ENCODE measurements around the gene CSTF1. TPM values are rescaled to one million over a fixed set of nuclear protein-coding genes. Genes with fewer than 3 reads are reported as not detected.

CSTF1 gene
- total and polyA plus RNA-seq, 2 of the 4 experiments (the other 2 are of a cell fraction) = 48.8 to 105 TPM

DNA sequence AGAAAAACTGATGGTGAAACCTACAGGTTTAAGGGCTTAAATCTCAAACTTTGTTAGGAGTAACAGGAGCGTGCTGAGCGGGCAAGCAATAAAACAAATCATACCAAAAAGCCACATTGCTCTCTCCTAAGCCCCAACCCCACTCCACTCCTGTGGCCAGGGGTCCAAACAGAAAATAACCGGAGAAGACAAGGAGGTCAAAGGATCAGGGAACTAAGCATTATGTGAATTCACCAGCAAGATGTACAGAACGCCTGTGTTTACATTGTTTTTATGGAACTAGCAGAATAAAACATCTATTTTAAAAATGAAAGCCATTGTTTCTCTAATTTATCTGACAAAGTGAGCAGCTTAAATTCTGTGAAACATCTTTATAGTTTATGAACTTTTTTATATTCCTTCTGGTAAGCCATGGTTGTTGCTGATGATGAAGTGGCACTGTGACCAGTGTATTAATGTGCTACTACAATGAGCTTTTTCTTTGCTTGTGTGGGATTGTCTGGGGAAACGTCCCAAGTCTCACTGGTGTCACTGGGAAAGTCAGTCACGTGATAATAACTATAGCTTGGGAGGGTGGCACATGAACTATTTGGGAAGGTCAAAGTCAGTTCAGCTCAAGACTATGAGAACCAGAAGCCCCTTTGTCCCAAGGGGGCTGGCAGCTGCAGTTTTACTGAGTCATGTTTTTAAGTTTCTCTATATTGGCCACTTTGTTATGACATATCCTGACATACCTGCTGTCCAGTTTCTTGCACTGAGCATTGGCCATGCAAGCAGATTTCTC is 23.9 kb upstream of the CSTF1 start:
- Histone ChIP-seq H3K9me1 (ENCODE audit: insufficient read depth, low read length) (peaks cover 4% of the 10 kb centered on the region; the same call in 1 of the 2 replicates), H3K18ac (ENCODE audit: low read depth, low read length) (no peak overlapping the region), H3K36me3 (ENCODE audit: control insufficient read depth, insufficient read depth, low read length) (peaks cover 27% of the 10 kb centered on the region), H2AFZ (replicated peaks; ENCODE audit: low read length, poor library complexity) (no peak overlapping the region), H3K4me1 (ENCODE audit: control insufficient read depth, insufficient read depth, low read length) (no peaks in the 10 kb centered on the region), H3K14ac (replicated peaks; ENCODE audit: low read depth, low read length) (no peak overlapping the region), H3K4ac (ENCODE audit: low read depth, low read length) (no peak overlapping the region), H3K79me1 (ENCODE audit: low read depth in 1 of 2, low read length in 2 of 2) (peaks cover 25 to 27% of the 10 kb centered on the region in 2 experiments), H2BK120ac (ENCODE audit: low read depth, low read length) (no peak overlapping the region), H3K56ac (ENCODE audit: extremely low read depth, insufficient read depth, low read length) (no peak overlapping the region), H2AK9ac (replicated peaks; ENCODE audit: low read depth, low read length, poor library complexity) (no peak overlapping the region), H3K9me3 (ENCODE audit: control insufficient read depth, insufficient read depth, low read length) (no peaks in the 10 kb centered on the region), H3K23ac (ENCODE audit: low read depth, low read length) (no peak overlapping the region), H4K5ac (ENCODE audit: low read depth, low read length) (no peak overlapping the region), H2BK15ac (ENCODE audit: low read depth, low read length) (no peak overlapping the region), H2AK5ac (ENCODE audit: low read depth, low read length) (no peak overlapping the region), H3K4me2 (ENCODE audit: low read depth, low read length) (no peak overlapping the region), H3K27ac (ENCODE audit: insufficient read depth, low read length) (no peak overlapping the region), H4K91ac (ENCODE audit: insufficient read depth, low read depth, low read length) (no peak overlapping the region), H4K20me1 (ENCODE audit: insufficient read depth, low read length) (no peaks in the 10 kb centered on the region), H2BK5ac (ENCODE audit: low read depth, low read length, poor library complexity, severe bottlenecking) (no peak overlapping the region), H4K8ac (ENCODE audit: low read depth in 2 of 2, low read length in 2 of 2) (no peak overlapping the region), H3K27me3 (ENCODE audit: control insufficient read depth, insufficient read depth, low read length) (no peaks in the 10 kb centered on the region), H3K4me3 (ENCODE audit: insufficient read depth, low read depth, low read length) (no peak overlapping the region), H3K9ac (ENCODE audit: low read depth, low read length) (no peak overlapping the region), H2BK20ac (ENCODE audit: low read depth, low read length) (no peak overlapping the region)
- intact Hi-C loops (cut with micrococcal nuclease) = no loop called here
- dilution Hi-C loops (cut with HindIII; ENCODE audit: low sequenced_read_pairs, unreplicated experiment) = no loop called here
- no TSS peak for BruUV-seq (replicated peaks)
- WGBS, 2 experiments (ENCODE audit: extremely low coverage in 2 of 2, insufficient read length in 1 of 2) = no CpG with 5 or more reads among the region's 6 CpGs
- no peak for DNase-seq
- ChIA-PET POLR2A (ENCODE audit: unreplicated experiment) (no interaction called here), CTCF (interaction anchor here (1.2 kb wide), 1 partner anchor 13 kb away, joined by 3 read pairs; no protein-coding TSS in a partner anchor)
- in situ Hi-C loops (cut with MboI; ENCODE audit: low sequenced_read_pairs) = loop anchor here (25.0 kb wide), 1 partner anchor 419 kb away; no protein-coding TSS in a partner anchor
- no peak; the same call in 1 of the 2 replicates for ATAC-seq (ENCODE audit: low read depth)
- TF ChIP-seq, protein P1, sequence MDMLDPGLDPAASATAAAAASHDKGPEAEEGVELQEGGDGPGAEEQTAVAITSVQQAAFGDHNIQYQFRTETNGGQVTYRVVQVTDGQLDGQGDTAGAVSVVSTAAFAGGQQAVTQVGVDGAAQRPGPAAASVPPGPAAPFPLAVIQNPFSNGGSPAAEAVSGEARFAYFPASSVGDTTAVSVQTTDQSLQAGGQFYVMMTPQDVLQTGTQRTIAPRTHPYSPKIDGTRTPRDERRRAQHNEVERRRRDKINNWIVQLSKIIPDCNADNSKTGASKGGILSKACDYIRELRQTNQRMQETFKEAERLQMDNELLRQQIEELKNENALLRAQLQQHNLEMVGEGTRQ (IDR thresholded peaks at IDR 0.05; ENCODE audit: low read depth, low read length) = no peak
- no peak for TF ChIP-seq RAD21 (IDR thresholded peaks at IDR 0.05; ENCODE audit: low read length)
- no peak for TF ChIP-seq NFE2L2 (IDR thresholded peaks at IDR 0.05; ENCODE audit: low read depth, low read length)
- TF ChIP-seq MAFK (IDR thresholded peaks at IDR 0.05; ENCODE audit: low read depth, low read length) = no peak
- no peak for TF ChIP-seq FOS (IDR thresholded peaks at IDR 0.05; ENCODE audit: low read depth, low read length)
- no peak for TF ChIP-seq CEBPB (IDR thresholded peaks at IDR 0.05; ENCODE audit: low read depth, low read length)
- no peak for TF ChIP-seq MXI1 (IDR thresholded peaks at IDR 0.05; ENCODE audit: borderline replicate concordance, low read depth, low read length)
- TF ChIP-seq, protein P2, sequence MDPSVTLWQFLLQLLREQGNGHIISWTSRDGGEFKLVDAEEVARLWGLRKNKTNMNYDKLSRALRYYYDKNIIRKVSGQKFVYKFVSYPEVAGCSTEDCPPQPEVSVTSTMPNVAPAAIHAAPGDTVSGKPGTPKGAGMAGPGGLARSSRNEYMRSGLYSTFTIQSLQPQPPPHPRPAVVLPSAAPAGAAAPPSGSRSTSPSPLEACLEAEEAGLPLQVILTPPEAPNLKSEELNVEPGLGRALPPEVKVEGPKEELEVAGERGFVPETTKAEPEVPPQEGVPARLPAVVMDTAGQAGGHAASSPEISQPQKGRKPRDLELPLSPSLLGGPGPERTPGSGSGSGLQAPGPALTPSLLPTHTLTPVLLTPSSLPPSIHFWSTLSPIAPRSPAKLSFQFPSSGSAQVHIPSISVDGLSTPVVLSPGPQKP (IDR thresholded peaks at IDR 0.05; ENCODE audit: borderline replicate concordance, low read depth, low read length) = no peak
- TF ChIP-seq, protein P3, sequence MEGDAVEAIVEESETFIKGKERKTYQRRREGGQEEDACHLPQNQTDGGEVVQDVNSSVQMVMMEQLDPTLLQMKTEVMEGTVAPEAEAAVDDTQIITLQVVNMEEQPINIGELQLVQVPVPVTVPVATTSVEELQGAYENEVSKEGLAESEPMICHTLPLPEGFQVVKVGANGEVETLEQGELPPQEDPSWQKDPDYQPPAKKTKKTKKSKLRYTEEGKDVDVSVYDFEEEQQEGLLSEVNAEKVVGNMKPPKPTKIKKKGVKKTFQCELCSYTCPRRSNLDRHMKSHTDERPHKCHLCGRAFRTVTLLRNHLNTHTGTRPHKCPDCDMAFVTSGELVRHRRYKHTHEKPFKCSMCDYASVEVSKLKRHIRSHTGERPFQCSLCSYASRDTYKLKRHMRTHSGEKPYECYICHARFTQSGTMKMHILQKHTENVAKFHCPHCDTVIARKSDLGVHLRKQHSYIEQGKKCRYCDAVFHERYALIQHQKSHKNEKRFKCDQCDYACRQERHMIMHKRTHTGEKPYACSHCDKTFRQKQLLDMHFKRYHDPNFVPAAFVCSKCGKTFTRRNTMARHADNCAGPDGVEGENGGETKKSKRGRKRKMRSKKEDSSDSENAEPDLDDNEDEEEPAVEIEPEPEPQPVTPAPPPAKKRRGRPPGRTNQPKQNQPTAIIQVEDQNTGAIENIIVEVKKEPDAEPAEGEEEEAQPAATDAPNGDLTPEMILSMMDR (conservative IDR thresholded peaks at IDR 0.05; ENCODE audit: low read depth, low read length) = no peak
- no peak for TF ChIP-seq POLR2A (IDR thresholded peaks at IDR 0.05; ENCODE audit: low read depth, low read length)
- no peak for TF ChIP-seq RCOR1 (IDR thresholded peaks at IDR 0.05; ENCODE audit: insufficient replicate concordance, low read length)
- TF ChIP-seq RFX5 (IDR thresholded peaks at IDR 0.05; ENCODE audit: low read depth, low read length) = no peak
- TF ChIP-seq MAZ (IDR thresholded peaks at IDR 0.05; ENCODE audit: borderline replicate concordance, low read depth, low read length) = no peak
